ENCODE results near the gene BTNL2.
"Not testable (repeated sequence)": the region's sequence is repeated elsewhere in the genome, so short reads cannot be mapped to it uniquely, and the experiment has no call there.

BTNL2 gene, protein sequence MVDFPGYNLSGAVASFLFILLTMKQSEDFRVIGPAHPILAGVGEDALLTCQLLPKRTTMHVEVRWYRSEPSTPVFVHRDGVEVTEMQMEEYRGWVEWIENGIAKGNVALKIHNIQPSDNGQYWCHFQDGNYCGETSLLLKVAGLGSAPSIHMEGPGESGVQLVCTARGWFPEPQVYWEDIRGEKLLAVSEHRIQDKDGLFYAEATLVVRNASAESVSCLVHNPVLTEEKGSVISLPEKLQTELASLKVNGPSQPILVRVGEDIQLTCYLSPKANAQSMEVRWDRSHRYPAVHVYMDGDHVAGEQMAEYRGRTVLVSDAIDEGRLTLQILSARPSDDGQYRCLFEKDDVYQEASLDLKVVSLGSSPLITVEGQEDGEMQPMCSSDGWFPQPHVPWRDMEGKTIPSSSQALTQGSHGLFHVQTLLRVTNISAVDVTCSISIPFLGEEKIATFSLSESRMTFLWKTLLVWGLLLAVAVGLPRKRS

DNA sequence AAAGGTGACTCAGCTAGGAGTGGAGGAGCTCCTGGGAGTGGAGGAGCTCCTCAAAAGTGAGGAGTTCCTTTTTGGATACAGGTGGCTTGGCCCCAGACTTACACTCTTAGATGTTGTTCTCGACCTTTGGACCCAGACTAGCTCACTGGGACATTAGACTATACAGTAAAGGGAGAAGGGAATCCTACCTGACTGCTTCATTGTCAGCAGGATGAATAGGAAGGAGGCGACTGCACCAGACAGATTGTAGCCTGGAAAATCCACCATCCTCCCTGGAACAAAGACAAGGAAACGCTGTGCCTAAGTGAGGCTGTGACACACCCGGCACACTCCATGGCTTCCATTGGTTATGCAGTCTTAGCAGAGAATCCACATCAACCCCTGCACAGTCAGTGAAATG is at the start of gene BTNL2:
Gene BTNL2 (minus strand): TSS at position 325 of the 400 bp plus-strand sequence. CDS start 58 bp downstream, at position 267.
- DNase-seq (ENCODE audit: low read depth) = no peak

DNA sequence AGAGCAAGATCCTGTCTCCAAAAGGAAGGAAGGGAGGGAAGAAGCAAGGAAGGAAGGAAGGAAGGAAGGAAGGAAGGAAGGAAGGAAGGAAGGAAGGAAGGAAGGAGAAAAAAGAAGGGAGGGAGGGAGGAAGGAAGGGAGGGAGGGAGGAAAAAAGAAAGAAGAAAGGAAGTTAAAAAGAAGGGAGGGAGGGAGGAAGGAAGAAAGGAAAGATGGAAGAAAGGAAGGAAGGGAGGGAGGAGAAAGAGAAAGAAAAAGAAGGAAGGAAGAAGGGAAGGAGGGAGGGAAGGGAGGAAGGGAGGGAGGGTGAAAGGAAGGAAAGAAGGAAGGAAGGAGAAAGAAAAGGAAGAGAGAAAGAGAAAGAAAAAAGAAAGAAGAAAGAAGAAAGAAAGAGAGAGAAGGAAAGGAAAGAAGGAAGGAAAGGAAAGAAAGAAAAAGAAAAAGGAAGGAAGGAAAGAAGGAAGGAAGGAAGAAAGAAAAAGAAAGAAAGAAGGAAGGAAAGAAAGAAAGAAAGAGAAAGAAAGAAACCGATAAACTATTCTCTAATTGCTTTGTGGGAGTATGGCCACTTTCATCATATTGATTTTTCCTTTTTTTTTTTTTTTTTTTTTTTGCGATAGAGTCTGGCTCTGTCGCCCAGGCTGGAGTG is 42.2 kb upstream of the BTNL2 start:
- no peak for DNase-seq (ENCODE audit: low read depth)

DNA sequence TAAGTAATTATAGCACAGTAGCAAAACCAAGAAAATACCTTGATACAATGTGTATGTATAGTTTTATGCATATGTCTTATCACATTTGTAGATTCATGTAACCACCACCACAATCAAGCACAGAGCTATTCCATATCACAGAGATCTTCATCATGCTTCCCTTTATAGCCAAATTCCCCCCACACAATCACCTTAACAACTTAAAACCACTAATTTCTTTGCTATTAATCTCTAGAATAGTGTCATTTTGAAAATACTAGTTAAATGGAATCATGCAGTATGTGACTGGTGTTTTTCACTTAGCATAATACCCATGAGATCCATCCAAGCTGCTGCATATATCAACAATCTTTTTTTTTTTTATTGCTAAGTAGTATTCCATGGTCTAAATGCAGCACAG is 41.0 kb upstream of the BTNL2 start:
- no peak for DNase-seq (ENCODE audit: low read depth)

DNA sequence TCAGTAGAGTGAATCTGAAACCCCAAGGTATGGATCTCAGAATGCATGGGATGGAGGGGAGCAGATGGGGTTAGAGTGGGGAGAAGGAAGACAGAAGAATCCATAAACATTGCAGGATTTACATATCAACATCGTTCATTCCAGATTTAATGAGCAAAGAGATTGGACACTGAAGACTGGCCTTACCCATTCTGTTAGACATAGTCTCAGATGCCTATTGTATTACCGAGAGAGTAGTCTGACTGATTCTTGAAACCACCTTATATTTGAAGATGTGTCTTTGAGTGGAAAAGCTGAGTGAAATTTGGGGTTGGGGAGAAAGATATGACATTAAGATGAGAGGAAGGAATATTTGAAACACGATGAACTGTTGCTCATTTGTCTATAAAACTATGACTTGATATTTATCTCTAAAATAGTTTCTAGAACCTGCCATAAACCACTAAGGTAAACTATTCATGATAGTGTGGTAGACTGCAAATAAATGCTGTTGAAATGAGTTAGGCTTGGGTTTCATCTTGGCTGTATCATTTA is 38.4 kb upstream of the BTNL2 start:
- DNase-seq (ENCODE audit: low read depth) = no peak

DNA sequence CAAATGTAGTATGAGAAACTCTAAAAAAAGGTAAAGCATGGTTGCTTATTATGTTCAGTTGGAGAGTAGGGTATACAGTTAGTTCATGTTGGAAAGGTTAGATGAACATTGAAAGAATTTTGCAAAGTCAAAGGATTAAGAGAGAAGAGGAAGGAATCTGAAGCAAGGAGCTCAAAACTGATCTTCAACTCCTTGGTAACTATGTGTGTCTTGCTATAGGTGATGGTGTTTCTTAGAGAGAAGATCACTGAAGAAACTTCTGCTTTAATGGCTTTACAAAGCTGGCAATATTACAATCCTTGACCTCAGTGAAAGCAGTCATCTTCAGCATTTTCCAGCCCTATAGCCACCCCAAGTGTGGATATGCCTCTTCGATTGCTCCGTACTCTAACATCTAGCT is 37.5 kb upstream of the BTNL2 start:
- no peak for DNase-seq (ENCODE audit: low read depth)

DNA sequence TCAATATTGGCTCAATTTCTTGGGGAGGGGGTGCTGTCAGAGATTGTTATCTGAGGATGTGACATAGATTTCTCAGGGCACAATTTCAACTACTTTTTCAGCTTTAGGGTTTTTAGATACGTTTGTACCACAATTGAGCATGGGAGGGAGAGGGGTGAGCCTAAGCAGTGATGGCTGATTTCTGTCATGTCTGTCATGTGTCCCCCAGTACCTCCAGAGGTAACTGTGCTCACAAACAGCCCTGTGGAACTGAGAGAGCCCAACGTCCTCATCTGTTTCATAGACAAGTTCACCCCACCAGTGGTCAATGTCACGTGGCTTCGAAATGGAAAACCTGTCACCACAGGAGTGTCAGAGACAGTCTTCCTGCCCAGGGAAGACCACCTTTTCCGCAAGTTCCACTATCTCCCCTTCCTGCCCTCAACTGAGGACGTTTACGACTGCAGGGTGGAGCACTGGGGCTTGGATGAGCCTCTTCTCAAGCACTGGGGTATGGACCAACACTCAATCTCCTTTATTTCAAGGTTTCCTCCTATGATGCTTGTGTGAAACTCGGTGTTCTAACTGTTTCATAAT is 36.1 kb upstream of the BTNL2 start:
- no peak for DNase-seq (ENCODE audit: low read depth)

DNA sequence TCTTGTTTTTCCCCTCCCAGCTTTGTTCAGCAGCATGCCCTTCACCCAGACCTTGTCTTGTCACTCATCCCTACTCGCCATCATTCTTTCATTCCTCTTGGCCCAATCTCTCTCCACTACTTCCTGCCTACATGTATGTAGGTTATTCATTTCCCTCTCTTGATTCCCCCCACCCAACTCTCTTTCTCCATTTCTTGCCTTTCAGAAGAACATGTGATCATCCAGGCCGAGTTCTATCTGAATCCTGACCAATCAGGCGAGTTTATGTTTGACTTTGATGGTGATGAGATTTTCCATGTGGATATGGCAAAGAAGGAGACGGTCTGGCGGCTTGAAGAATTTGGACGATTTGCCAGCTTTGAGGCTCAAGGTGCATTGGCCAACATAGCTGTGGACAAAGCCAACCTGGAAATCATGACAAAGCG is 35.3 kb upstream of the BTNL2 start:
- DNase-seq (ENCODE audit: low read depth) = no peak

DNA sequence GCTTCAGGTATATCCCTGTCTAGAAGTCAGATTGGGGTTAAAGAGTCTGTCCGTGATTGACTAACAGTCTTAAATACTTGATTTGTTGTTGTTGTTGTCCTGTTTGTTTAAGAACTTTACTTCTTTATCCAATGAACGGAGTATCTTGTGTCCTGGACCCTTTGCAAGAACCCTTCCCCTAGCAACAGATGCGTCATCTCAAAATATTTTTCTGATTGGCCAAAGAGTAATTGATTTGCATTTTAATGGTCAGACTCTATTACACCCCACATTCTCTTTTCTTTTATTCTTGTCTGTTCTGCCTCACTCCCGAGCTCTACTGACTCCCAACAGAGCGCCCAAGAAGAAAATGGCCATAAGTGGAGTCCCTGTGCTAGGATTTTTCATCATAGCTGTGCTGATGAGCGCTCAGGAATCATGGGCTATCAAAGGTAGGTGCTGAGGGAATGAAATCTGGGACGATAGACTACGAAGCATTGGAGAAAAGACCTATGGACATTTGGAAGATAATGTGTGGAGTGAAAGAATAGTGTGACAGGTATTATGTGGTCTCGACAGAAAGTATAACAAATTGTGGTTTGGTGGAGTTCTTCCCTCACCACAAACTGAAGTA is 32.7 kb upstream of the BTNL2 start, which contains the start of gene HLA-DRA:
Gene HLA-DRA (plus strand): TSS at position 286 of the 613 bp plus-strand sequence. CDS start 64 bp downstream, at position 350.
- no peak for DNase-seq (ENCODE audit: low read depth)

DNA sequence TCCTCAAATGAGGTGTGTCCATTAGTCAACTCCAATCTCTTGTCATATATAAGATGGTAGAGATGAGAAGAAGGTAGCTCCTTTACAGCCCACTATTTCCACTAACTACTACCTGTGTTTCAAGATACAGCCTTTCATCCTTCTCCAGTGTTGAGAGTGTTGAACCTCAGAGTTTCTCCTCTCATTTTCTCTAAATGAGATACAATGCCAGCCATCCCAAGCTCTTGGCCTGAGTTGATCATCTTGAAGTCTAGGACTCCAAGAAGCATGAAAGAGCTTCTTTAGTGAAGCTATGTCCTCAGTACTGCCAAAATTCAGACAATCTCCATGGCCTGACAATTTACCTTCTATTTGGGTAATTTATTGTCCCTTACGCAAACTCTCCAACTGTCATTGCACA is 32.2 kb upstream of the BTNL2 start:
- DNase-seq (ENCODE audit: low read depth) = no peak

DNA sequence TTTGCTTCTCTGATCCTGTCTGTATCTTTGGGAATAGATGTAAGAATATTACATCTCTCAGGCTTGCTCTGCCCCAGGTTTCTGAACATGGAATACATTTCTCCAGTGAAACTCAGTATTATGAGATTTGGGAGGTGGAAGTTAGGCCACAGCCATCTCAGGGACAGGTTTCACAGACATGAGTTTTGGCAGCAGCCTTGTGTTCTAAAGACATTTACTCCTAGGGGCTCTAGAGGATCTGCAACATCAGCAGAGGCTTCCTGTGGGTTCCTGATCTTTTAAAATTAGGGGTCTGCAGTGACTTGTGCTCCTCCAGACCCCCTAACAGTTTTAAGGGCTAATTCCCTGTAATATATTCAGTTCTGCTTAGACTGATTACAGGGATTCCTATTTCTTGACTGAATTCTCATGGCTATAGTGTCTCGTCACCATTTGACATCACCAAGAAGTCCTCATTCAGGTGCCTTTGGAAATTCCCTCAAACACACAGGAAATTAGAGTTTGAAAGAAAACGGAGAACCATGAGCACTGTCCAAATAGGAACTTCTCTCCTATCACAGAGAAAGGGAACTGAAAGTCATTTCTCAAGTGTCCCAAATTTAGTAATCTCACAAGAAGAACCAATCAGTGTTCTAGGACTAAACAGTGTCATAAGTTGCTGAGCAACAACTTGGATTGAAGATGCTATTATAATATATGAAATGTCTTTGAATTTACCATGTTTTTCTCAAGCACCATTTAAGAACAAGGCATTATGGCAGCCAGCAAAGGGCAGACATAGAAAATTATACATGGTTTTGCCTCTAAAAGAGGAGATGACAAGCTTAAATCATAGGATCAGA is 30.2 kb upstream of the BTNL2 start:
- DNase-seq (ENCODE audit: low read depth) = no peak

DNA sequence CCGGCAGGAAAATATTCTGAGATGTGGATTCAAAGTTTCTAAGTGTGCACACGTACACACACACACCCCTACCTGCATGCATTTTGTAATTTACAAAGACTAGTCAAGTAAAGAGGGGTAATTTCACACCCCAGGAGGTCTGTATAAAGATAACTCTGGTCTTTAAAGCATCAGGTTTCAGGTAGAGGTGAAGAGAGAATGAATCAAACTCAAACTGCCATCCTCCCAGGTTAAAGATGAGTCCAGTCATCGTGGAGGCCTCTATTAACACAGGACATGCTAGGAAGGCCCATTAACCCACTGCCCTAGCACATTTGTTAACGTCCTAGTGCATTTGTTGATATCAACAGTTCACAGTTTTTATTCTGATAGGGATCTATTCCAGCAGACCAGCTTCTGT is 29.2 kb upstream of the BTNL2 start:
- DNase-seq (ENCODE audit: low read depth) = no peak

DNA sequence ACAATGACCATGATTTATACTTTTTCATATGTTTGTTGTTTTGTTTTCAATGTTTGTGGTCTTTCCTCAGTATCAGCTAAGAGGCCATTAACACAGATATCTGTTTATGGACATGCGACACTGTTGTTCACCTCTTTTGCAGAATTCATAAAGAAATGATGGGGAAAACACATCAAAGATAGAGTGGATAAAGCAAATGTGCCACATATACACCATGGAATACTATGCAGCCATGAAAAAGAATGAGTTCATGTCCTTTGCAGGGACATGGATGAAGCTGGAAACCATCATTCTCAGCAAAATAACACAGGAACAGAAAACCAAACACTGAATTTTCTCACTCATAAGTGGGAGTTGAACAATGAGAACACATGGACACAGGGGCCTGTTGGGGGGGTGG is 27.0 kb upstream of the BTNL2 start:
- not testable (repeated sequence) for DNase-seq (ENCODE audit: low read depth)

DNA sequence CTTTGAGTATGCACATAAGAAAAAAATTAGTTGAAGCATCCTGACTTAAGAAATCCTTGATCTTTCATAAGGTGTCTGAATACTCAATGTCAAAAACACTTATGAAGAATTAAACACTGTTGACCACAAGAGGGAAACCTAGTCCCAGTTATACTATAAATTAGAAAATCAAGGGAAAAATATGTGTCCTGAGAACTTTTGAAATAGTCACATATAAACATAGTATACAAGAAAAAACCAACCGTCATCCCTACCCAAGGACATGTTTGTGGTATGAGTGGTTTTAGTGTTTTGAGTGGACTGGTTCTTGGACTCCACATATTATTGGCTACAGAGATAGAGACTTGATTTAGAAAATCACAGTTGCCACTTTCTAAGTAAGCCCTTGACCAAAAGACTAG is 25.1 kb upstream of the BTNL2 start:
- DNase-seq (ENCODE audit: low read depth) = no peak

DNA sequence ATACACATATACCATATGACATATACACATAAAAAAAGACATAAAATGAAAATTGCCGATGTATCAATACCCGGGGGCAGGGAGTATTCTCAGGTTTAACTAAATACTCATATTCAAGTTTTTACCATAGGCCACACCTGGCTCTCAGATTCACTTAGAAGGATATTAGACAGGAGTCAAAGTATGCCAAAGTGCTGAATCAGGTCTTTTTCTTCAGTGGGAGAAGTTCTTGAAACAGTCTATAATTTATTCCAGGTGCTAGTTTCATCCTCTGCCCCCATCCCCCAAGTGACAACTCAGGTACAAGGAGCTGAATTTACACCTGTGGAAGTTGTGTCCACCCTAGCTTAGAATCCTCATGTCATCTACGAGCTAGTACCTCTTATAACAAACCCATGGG is 24.2 kb upstream of the BTNL2 start:
- DNase-seq (ENCODE audit: low read depth) = no peak

DNA sequence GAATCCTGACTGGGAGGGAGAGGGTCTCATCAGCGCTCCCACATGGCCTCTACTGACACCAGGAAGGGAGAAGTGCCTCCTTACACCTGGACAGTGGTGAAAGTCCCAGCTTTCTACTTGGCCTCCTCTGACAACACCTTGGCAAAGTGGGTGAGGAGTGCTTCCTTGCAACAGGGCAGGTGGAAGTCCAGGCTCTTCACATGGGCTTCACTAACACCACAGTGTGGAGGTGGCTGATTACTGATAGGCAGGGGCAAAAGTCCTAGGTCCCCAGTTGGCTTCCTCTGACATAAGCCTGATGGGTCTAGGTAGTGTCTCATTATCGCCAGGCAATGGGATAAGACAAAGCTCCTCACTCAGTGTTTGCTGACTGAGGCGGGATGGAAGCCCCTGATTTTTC is 23.2 kb upstream of the BTNL2 start:
- no peak for DNase-seq (ENCODE audit: low read depth)

DNA sequence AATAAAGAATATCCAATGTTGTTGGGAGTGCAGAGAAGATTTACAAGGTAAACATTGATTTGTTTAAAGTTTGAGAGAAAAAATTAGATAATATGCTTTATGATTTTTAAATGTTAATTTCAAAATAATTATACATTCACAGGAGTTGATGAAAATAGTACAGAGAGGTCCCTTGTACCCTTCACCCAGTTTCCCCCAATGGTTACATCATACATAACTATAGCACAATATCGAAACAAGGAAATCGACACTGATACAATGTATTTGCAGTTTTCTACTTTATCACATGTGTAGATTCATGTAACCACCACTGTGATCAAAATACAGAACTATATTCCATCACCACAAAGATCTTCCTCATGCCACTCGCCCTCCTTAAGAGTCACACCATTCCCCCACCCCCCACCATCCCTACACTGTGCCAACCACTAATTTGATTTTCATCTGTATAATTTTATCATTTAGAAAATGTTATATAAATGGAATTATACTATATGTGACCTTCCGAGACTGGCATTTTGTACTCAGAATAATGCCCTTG is 21.0 kb upstream of the BTNL2 start:
- DNase-seq (ENCODE audit: low read depth) = no peak

DNA sequence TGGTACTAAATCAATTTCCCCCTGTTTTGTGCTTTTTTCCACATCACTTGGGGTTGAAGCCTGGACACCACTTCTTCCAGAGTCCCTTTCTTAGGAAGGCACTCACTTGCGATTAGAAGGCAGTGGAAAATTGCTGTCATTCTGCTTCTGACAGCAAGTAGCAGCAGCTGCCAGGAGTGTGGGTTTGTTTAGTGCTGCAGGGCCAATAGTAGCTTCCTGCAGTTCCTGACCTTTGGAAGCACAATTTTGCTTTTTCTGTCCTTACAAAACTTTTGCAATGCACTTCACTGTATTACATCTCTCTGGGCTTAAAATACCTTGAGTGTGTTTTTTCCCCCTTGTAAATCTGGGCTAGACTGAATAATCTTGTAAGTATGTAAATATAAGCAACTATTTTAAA is 20.2 kb upstream of the BTNL2 start:
- DNase-seq (ENCODE audit: low read depth) = no peak

DNA sequence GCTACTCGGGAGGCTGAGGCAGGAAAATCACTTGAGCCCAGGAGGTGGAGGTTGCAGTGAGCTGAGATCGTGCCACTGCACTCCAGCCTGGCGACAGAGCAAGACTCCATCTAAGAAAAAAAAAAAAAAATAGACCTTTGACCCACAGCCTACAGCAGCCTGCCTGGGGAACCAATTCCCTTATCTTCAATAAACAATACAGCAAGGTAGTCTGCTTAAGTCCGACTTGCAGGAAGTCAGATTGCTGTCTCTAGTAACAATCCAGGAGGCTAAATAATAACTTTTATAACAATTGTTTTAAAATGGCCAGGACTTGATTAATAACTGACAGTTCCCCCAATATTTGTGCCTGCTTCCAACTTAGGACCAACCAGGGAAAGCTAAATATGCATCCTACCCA is 19.4 kb upstream of the BTNL2 start:
- no peak for DNase-seq (ENCODE audit: low read depth)

DNA sequence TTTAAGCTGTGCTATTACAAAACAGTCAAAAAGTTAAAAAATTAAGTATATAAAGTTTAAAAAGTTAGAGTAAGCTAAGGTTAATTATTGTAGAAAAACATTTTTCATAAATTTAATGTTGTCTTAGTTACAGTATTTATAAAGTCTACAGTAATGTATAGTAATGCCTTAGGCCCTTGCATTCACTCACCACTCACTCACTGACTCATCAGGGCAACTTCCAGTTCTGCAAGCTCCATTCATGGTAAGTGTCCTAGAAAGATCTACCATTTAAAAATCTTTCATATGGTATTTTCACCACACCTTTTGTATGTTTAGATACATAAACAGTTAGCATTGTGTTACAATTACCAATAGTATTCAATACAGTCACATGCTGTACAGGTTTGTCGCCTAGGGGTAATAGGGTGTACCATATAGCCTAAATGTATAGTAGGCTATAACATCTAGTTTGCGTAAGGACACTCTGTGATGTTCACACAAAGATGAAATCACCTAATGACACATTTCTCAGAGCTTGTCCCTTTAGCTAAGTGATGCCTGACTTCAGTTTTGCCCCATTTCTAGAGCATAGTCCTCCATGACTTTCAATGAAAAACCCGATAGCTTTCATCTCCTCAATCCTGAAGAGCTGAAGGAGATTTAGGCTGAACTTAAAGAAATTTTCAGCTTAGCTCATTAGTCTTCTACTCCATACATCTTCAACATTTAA is 17.8 kb upstream of the BTNL2 start:
- no peak for DNase-seq (ENCODE audit: low read depth)

DNA sequence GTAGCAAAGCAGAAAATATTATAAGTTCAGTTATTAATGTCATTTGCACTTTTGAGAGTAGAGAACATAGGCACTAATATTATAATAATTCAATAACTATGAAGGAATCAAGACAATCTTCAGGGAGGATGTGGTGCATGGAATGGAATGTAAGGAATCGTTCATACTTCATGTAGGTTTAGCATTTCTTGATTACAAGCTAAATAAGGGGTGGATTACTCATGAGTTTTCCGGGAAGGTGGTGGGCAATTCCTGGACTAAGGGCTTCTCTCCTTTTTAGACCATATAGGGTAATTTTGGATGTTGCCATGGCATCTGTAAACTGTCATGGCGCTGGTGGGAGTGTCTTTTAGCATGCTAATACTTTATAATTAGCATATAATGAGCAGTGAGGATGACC is 9.1 kb upstream of the BTNL2 start:
- DNase-seq (ENCODE audit: low read depth) = no peak

All from activated T-cell treated with anti-CD3 and anti-CD28 coated beads for 1 hour (primary cell).